Middle frontal gyrus (tissue), 1 donor: ENCODE data around the gene AP1G2.
"Not testable (repeated sequence)": the region's sequence is repeated elsewhere in the genome, so short reads cannot be mapped to it uniquely, and the experiment has no call there.

Experiments
- DNase-seq: peaks from one replicate; pipeline ENCODE4 v3.0.0-alpha.2; 2015; ENCODE audit warnings: low spot score; ENCODE audit errors: extremely low spot score

The AP1G2 gene, protein sequence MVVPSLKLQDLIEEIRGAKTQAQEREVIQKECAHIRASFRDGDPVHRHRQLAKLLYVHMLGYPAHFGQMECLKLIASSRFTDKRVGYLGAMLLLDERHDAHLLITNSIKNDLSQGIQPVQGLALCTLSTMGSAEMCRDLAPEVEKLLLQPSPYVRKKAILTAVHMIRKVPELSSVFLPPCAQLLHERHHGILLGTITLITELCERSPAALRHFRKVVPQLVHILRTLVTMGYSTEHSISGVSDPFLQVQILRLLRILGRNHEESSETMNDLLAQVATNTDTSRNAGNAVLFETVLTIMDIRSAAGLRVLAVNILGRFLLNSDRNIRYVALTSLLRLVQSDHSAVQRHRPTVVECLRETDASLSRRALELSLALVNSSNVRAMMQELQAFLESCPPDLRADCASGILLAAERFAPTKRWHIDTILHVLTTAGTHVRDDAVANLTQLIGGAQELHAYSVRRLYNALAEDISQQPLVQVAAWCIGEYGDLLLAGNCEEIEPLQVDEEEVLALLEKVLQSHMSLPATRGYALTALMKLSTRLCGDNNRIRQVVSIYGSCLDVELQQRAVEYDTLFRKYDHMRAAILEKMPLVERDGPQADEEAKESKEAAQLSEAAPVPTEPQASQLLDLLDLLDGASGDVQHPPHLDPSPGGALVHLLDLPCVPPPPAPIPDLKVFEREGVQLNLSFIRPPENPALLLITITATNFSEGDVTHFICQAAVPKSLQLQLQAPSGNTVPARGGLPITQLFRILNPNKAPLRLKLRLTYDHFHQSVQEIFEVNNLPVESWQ

DNA sequence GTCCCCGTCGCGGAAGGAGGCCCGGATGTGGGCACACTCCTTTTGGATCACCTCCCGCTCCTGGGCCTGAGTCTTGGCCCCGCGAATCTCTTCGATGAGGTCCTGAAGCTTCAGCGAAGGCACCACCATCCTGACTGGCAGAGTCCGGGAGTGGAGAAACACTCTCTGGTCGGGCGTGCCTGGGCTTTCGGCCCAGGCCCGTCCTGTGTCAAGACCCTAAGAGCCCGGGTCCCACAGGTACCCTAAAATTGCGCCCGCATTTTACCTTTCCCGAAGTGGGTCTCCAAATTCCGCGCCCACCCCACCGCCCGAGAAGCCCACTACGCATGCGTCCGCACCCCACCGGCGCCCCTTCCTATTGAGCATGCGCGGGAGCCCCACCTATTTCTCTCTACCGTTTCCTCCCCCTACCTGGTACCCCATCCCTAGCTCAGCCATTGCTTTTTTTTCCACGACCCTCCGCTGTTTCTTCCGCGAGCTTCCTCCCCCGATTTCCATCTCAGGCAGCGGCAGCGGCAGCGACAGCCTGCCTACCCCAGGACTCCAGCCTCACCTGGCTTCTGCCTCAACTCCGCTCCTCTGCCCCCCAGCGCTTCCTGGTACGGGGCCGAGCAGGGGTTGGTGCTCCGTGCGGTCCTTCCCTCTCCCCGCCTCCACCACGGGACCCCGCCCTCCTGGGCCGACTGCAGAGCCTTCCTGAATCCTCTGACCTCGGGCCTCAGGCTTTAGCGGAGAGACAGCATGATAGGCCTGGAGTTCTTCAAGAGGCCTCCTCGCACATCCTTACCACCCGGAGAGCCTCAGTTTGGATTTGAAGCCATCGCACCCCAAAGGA is at the start of gene AP1G2:
Gene AP1G2, minus strand, starts transcription at position 606 of the 835 bp plus-strand sequence. Its CDS starts 477 bp downstream, at position 129.
- no peak for DNase-seq

DNA sequence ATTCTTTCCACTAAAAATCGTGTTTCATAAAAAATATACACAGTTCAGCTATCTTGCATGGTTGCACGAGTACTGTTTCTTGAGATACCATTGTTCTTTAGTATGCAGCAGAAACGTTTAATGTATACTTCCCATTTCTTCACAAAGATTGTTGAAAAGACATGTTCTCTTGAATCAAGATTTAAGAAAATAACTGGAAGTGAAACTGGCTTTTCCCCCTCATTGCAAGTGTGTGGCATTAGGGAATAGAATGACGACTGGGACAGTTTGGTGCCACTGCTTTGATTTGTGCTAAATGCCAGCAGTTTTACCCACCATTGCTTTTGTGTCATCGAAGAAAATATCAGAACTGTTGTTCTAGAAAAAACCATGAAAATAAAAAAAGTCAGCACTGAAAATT is 48.3 kb upstream of the AP1G2 start:
- DNase-seq = no peak

DNA sequence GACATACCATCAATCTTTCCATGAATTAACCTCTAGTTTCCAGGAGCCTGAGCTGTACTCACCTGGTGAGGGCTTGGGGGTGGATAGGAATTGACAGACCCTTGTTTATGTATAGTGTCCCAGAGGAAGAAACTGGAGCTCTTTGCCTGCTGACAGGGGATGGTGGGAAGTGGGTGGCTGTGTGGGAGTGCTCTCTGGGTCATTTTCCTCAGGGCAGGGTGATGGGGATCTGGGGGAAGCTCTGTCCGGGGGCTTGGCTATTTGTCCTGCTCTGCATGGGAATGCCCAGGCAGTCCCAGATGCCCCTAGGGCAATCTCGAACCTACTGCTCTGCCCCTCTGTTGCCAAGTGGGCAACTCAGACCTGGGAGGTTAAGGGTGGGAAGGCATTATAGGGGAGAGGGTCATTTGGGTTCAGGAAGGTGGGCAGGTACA is 46.8 kb upstream of the AP1G2 start:
- no peak for DNase-seq

DNA sequence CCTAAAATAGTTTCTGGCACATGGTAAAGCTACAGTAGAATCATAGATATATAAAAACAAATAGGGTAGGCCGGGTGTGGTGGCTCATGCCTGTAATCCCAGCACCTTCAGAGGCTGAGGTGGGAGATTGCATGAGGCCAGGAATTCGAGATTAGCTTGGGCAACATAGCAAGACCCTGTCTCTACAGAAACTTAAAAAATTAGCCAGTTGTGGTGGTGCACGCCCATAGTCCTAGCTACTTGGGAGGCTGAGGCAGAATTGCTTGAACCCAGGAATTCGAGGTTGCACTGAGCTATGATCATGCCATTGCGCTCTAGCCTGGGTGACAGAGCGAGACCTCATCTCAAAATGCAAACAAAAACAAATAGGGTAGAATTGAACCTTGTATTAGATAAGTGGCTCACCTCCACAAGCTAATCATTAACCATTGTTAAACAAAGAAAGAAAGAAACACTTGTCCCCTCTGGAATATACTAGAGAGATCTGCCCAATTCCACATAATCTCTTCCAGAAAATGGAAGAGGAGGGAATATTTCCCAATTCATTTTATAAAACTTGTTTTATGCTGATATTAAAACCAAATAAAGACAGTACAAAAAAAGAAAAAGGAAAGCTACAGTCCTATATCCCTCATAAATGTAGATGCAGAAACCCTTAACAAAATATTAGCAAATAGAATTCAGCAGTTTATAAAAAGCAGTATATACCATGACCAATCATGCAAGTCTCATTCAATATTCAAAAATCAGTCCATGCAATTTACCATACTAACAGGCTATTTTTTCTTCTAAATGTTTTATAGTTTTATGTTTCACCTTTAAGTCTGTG is 45.9 kb upstream of the AP1G2 start:
- no peak for DNase-seq

DNA sequence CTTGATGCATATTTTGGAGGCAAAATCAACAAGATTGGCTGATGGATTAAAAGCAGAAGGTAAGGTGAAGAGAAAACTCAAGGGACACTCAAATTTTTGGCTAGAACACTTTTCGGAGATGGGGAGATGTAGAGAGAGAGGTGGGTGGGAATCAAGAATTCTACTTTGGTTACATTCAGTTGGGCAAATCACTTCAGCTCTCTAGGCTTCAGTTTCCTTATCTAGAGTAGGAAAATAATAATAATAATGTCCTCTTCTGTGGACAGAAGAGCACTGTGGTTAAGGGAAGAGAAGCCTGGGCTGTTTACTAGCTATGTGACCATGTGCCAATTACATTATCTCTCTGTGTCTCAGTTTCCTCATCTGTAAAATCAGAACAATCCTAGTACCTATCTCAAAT is 45.2 kb upstream of the AP1G2 start:
- no peak for DNase-seq

DNA sequence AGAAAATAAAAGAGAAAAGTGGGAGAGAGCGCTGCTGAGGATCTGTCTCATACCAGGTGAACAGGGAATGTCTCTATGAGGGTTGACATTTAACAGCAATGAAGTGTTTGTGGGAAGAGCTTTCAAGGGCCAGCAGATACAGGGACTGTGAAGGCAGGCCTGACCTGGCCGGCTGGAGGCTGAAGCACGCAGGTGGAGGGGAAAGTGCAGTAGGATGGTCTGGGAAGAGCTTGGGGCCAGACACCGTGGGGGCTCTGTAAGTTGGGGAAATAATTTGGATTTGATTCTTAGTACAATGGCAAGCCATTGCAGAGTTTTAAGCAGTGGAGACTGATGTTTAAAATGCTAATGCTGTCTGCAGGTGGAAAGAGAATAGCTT is 44.8 kb upstream of the AP1G2 start:
- DNase-seq = no peak

DNA sequence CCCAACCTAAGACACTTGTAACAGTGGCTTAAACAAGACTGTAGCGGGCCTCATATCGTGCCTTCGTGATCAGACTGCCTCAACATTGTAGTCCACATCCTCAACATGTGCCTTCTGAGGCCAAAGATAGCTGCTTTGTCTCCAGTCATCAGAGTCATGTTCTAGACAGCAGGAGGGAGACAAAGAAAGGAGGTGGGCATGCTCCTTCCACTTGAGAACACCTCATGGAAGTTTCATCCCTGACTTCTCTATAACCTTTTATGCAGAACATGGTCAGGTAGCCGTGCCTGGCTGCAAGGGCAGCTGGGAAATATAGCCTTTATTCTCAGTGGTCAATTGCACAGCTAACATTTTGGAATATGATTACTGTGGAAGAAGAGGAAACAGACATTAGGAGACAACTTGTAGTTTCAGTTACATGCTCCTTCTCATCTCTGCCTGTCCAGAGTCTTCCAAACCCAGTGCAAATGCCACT is 43.3 kb upstream of the AP1G2 start:
- no peak for DNase-seq

DNA sequence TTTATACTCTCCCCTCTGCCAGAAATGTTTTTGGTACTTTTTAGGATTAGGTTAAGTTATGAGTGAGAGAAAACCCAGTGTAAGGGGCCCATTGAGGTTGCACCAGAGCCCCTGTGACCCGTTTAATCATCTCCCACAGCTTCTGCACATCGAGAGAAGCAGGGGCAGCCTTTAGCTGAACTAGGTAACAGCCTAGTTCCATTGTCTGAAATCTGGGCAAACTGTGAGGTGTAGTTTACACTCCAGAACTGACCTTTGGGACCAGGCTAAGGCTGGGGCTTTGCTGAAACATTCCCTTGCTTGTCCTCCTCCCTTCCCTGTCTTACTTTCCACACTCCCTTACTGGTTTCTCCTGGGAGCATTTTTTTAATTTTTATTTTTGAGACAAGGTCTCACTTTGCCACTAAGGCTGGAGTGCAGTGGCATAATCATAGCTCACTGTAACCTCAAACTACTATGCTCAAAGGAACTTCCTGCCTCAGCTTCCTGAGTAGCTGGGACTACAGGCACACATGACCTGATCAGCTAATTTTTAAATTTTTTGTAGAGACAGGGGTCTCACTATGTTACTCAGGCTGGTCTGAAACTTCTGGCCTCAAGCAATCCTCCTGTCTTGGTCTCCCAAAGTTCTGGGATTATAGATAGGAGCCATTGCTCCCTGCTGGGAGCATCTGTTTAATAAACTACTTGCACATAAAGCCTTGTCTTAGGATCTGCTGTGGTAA is 42.7 kb upstream of the AP1G2 start:
- no peak for DNase-seq

DNA sequence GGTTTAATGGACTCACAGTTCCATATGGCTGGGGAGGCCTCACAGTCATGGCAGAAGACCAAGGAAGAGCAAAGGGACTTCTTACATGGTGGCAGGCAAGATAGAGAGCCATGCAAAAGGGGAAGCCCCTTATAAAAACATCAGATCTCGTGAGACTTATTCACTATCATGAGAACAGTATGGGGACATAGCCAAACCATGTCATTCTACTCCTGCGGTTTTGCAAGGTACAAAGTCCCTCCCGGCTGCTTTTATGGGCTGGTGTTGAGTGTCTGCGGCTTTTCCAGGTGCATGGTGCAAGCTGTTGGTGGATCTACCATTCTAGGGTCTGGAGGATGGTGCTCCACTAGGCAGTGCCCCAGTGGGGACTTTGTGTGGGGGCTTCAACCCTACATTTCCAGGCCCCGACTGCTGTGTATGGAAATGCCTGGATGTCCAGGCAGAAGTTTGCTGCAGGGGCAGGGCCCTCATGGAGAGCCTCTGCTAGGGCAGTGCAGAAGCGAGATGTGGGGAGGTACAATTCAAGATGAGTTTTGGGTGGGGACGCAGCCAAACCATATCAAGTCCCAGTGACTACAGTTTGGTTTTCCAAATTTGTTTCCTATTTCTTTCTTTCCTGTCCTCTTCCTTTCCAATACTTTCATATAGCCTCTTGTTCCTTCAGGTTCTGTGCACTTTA is 42.0 kb upstream of the AP1G2 start:
- not testable (repeated sequence) for DNase-seq

DNA sequence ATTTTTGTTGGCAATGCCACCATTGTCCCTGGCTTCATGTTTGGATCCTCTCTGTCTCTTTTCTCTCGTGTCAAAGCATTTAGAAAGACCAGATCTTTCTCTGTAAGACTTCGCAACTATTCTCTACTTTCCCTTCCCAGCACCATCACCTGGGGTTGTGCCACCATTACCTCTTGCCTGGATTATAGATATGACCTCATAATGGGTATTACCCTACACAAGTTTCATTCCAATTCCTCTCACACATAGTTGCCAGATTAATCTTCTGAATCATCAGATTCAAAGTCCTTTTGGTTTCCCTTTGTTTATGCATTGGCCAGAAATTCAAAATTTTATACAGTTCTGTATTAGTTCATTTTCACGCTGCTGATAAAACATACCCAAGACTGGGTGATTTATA is 41.4 kb upstream of the AP1G2 start:
- DNase-seq = no peak

DNA sequence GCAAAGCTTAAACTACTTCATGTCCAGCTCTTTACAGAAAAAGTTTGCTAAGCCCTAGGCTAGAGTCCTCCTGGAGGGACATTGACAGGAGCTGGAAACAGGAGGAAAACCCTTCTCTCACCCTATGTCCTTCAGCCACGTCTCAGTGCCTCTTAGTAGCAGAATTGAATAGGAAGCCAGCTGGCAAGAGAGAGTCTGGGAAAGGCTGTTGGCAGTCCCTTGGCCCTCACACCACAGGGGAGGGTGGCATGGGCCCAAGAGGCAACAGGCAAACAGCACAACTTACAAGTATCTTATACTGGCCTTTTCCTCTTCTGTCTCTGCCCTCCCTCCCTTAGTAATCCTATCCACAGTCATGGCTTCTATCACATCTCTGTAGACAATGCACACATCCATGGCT is 40.9 kb upstream of the AP1G2 start:
- no peak for DNase-seq

DNA sequence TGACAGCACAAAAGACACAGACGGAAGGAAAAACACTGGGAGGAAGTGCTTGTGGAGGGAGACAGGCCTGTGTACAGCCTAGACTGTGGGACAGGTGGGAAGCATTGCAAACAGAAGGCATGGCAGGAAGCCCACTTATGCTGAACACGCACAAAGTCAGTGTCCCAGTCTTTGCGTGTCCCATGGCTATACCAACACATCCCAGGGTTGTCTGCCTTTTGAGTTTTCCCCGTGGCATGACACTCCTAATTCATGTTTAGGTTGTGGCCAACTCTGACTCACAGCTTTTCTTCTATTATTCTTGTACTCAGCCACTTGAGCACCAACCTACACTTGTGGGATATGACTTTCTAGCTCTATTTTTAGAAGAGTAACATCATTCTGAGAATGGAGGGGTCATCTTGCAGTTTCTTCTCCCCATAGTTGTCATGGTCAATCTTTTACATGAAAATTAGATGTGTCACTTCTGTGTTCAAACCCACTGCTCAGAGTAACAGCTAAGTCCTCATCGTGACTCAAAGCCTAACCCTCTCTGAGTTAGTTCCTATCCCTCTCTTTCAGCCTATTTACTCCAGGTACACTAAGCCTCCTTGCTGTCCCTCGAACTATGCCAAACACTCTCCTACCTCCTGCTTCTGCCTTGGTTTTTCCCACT is 38.5 kb upstream of the AP1G2 start:
- DNase-seq = no peak

DNA sequence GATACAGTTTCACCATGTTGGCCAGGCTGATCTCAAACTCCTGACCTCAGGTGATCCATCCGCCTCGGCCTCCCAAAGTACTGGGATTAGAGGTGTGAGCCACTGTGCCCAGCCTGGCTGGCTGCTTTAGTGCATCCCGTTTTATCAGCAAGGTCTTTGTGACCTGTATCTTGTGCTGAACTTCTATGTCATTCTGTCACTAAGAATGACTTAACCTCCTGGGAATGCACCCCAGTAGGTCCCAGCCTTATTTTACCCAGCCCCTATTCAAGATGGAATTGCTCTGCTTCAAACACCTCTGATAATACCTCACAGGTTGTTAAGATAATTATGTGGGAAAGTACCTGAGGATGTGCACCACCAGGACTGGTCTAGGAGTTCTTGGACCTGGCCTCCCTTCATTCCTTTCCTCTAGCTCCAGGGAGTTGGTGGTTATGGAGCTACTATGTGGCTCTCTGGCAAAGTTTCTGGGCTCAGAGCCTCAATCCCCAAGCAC is 37.1 kb upstream of the AP1G2 start:
- no peak for DNase-seq

DNA sequence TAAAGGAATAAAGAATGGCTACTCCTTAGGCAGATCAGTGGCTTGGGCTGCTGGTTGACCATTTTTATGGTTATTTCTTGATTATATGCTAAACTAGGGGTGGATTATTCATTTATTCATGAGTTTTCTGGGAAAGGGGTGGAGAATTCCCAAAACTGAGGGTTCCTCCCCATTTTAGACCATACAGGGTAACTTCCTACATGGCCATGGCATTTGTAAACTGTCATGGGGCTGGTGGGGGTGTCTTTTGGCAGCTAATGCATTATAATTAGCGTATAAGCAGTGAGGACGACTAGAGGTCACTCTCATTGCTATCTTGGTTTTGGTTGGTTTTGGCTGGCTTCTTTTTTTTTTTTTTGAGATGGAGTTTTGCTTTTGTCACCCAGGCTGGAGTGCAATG is 36.6 kb upstream of the AP1G2 start:
- no peak for DNase-seq

DNA sequence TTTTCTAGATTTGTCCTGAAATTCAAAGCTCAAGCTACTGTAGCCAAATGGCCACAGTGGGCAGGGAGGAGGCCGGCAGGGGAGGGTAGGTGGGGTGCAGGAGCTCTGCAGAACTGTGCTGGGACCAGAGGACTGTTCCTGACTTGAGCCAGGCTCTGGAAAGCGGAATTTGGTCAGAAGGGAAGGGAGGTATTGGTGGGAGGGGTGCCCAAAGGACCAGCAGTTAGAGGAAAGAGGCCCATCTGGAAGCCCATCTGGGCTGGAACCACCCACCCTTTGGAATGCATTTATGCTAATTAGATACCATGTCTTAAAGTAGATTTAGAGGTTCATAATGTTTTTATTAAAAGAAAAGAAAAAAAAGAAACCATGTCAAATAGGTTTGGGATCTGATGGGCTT is 35.5 kb upstream of the AP1G2 start:
- no peak for DNase-seq

DNA sequence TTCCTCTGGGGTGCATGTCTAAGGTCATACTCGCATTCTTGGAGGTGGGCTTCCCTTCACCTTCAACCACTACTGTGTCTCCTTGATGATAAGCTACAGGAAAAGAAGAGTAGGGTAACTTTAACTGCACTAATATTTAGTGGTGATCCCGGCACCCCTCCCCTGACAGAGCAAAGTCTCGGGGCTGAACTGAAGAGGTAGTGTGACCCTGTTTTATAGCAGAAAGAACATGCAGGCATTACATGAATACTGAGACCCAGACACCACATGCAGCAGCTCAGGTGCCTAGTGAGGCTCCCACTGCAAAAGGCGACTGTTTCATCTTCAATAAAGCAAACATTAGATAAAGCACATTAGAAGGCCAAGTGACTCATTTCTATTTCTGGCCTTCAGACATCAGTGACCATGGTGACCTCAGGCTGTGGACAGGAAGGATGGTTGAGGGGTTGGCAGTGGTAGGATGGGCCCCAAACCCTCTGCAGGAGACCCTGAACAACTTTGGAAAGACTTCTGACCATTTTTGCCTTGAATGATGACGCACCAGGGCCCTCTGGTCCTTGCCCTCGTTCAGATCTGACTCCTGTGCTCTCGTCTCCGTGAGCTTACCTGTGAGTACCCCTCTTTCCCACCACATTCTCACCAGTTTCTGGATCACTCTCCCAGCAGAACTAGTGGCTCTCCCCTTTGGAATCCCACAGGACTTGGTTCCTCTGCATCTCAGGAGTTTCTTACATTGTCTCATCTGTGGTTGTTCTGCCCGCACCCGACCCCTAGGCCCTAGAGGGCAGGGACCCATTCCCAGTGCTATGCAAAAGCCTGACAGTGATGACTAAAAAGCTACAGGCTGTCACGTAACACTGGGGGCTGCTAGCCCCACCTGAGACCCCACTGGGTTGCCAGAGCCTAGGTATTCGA is 34.8 kb upstream of the AP1G2 start:
- no peak for DNase-seq

DNA sequence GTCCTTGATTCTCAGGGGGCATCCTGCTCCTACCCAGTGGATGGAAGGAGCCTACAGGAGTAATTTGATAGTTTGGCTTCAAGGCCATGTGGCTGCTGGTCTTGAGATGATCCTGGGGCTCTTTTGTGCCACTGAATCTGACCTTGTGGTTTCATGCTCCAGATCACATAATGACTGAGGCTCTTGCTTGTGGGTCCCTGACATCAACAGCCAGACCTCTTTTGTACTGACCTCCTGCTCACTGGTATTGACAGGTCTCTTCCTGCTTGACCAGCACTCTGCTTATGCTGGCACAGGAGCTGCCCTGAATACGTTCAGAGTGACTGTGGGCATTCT is 34.2 kb upstream of the AP1G2 start:
- DNase-seq = no peak

DNA sequence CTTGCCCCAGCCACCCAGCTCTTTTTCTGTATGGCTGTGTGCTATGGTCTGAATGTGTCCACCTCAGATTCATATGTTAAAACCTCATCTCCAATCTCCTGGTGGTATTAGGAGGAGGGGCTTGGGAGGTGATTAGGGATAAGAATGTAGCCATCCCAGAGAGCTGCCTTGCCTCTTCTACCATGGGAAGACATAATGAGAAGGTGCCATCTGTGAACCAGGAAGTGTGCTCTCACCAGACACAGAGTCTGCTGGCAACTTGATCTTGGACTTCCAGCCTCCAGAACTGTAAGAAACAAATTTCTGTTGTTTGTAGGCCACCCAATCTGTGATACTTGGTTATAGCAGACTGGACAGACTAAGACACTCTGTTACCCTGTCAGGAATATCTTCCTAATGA is 33.8 kb upstream of the AP1G2 start:
- no peak for DNase-seq
